Iris pigment epithelial cell (primary cell): ENCODE data around the gene CFAP73.
"Not testable (repeated sequence)": the region's sequence is repeated elsewhere in the genome, so short reads cannot be mapped to it uniquely, and the experiment has no call there.

Experiments used
- DNase-seq: peaks from one replicate; pipeline ENCODE4 v3.0.0-alpha.2; 2011; ENCODE audit warnings: low read depth

The CFAP73 gene

GRCh38 chr12:113119980-113120669, 29.4 kb upstream of the CFAP73 start:
- no peak for DNase-seq

- DNase-seq: no peak
These were observed 28.7 kb upstream of the CFAP73 start for GRCh38 chr12:113120670-113121370.

GRCh38 chr12:113127791-113128199, 21.7 kb upstream of the CFAP73 start:
- DNase-seq: no peak

- DNase-seq: no peak
These were observed 20.5 kb upstream of the CFAP73 start for GRCh38 chr12:113128802-113129663.

- no peak for DNase-seq
These were observed 19.7 kb upstream of the CFAP73 start for GRCh38 chr12:113129664-113130456.

- no peak for DNase-seq
These were observed 18.9 kb upstream of the CFAP73 start for GRCh38 chr12:113130457-113131135.

- DNase-seq: no peak
These were observed 18.0 kb upstream of the CFAP73 start for GRCh38 chr12:113131556-113131955.

GRCh38 chr12:113133036-113133435, 16.5 kb upstream of the CFAP73 start:
- no peak for DNase-seq

- DNase-seq: no peak
These were observed 15.9 kb upstream of the CFAP73 start for GRCh38 chr12:113133666-113134065.

- DNase-seq: no peak
These were observed 15.5 kb upstream of the CFAP73 start for GRCh38 chr12:113134071-113134470.

- no peak for DNase-seq
These were observed 15.0 kb upstream of the CFAP73 start for GRCh38 chr12:113134521-113134951.

- DNase-seq: no peak
These were observed 14.1 kb upstream of the CFAP73 start, which contains the start of gene RASAL1 for GRCh38 chr12:113135178-113136127. RASAL1 (minus strand) TSS chr12:113135761; CDS start chr12:113135462, 299 bp downstream.

GRCh38 chr12:113136128-113136989, 13.2 kb upstream of the CFAP73 start:
- no peak for DNase-seq

- no peak for DNase-seq
These were observed 12.5 kb upstream of the CFAP73 start for GRCh38 chr12:113136990-113137511.

GRCh38 chr12:113137861-113138783, 11.4 kb upstream of the CFAP73 start:
- DNase-seq: no peak

GRCh38 chr12:113138826-113139225, 10.7 kb upstream of the CFAP73 start:
- DNase-seq: no peak

- DNase-seq: no peak
These were observed 8.8 kb upstream of the CFAP73 start for GRCh38 chr12:113140706-113141105.

- not testable (repeated sequence) for DNase-seq
These were observed 7.8 kb upstream of the CFAP73 start for GRCh38 chr12:113141716-113142115.
